HEK293T (cell line): ENCODE results near the gene TIFAB.

Source experiments
- ARNT ChIP-seq: fragments of 450-650 bp; IDR thresholded peaks from 2 replicates; pipeline ENCODE4 v1.6.1; 2017; ENCODE audit warnings: mild to moderate bottlenecking
- BHLHE40 ChIP-seq: fragments of 450-650 bp; IDR thresholded peaks from 2 replicates; pipeline ENCODE4 v1.6.1; 2016; ENCODE audit warnings: mild to moderate bottlenecking, moderate library complexity, borderline replicate concordance
- FOXK2 ChIP-seq: fragments of 450-650 bp; IDR thresholded peaks from 2 replicates; pipeline ENCODE4 v1.6.1; 2016; ENCODE audit warnings: mild to moderate bottlenecking
- FOXM1 ChIP-seq: fragments of 450-650 bp; IDR thresholded peaks from 2 replicates; pipeline ENCODE4 v1.6.1; 2017; ENCODE audit warnings: mild to moderate bottlenecking, borderline replicate concordance
- HDGF ChIP-seq: fragments of 450-650 bp; IDR thresholded peaks from 2 replicates; pipeline ENCODE4 v1.6.1; 2017; ENCODE audit warnings: antibody characterized with exemption, borderline replicate concordance
- L3MBTL2 ChIP-seq: fragments of 450-650 bp; conservative IDR thresholded peaks from 2 replicates; pipeline ENCODE4 v1.6.1; 2016; ENCODE audit warnings: mild to moderate bottlenecking
- NFRKB ChIP-seq: fragments of 450-650 bp; IDR thresholded peaks from 2 replicates; pipeline ENCODE4 v1.6.1; 2016; ENCODE audit warnings: mild to moderate bottlenecking, moderate library complexity
- SP1 ChIP-seq: fragments of 450-650 bp; IDR thresholded peaks from 2 replicates; pipeline ENCODE4 v1.6.1; 2017
- SUZ12 ChIP-seq: fragments of 450-650 bp; IDR thresholded peaks from 2 replicates; pipeline ENCODE4 v1.6.1; 2016; ENCODE audit warnings: mild to moderate bottlenecking
- TARDBP ChIP-seq: fragments of 450-650 bp; IDR thresholded peaks from 2 replicates; pipeline ENCODE4 v1.6.1; 2016
- TF ChIP-seq, protein P1 (sequence below): fragments of 450-650 bp; IDR thresholded peaks from 2 replicates; pipeline ENCODE4 v1.6.1; 2016

DNA sequence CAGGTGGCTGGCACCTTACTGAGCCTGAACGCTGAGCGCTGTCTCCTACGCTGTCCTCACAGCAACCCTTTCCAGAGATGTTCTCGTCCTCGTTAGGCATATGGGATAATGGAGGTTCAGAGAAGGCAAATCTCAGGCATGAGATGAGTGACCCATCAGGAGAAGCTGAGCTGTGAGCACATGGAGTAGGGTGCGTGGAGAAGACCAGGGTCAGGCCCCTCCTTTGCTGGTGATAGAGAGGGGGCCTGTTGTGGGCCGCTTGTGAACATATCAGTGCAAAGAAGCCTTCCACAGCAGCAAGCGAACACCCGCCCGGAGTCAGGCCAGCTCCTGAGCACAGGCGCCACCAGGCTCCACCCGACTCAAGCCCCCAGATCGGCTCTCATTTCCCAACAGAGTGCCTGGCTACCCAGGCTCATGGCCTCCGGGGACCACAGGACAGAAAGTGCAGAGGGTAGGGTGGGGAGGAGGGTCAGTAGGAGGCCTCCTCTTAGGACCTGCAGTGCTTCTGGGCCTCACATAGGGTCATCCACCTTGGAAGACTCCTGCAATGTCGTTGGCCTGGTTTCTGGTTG lies 15.0 kb upstream of the TIFAB start:
- TF ChIP-seq SP1 (no peak), FOXK2 (no peak), L3MBTL2 (no peak), FOXM1 (no peak), ARNT (no peak), SUZ12 (no peak), HDGF (no peak), BHLHE40 (no peak), TARDBP (no peak), NFRKB (no peak)
- TF ChIP-seq, protein P1, sequence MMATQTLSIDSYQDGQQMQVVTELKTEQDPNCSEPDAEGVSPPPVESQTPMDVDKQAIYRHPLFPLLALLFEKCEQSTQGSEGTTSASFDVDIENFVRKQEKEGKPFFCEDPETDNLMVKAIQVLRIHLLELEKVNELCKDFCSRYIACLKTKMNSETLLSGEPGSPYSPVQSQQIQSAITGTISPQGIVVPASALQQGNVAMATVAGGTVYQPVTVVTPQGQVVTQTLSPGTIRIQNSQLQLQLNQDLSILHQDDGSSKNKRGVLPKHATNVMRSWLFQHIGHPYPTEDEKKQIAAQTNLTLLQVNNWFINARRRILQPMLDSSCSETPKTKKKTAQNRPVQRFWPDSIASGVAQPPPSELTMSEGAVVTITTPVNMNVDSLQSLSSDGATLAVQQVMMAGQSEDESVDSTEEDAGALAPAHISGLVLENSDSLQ: no peak
